Renal cortex interstitium (tissue), 11 donors: ENCODE data around the gene PHF21B. TPM values are rescaled to one million over a fixed set of nuclear protein-coding genes. Genes with fewer than 3 reads are reported as not detected.
"Not testable (repeated sequence)": the region's sequence is repeated elsewhere in the genome, so short reads cannot be mapped to it uniquely, and the experiment has no call there.

Experiments
- DNase-seq, 11 donors: peaks; one replicate each; pipeline ENCODE4 v3.0.0-alpha.2; 2013; ENCODE audit warnings: low read depth in 9 of 11, low spot score in 4 of 11; ENCODE audit errors: extremely low read depth in 1 of 11
- polyA plus RNA-seq, 3 donors: library from polyadenylated mRNA; unstranded; fragments of 120-200 nt; gene quantifications; one replicate each; pipeline ENCODE4 v1.2.1, GENCODE V29; 2013; ENCODE audit not compliant: insufficient read length in 3 of 3

PHF21B gene
- polyA plus RNA-seq, 3 donors, result 4.3 to 7.4 (median 4.5) TPM

- DNase-seq, result no peak
Measured at GRCh38 chr22:44865193-44866057, 144.4 kb downstream of the PHF21B start.

DNA sequence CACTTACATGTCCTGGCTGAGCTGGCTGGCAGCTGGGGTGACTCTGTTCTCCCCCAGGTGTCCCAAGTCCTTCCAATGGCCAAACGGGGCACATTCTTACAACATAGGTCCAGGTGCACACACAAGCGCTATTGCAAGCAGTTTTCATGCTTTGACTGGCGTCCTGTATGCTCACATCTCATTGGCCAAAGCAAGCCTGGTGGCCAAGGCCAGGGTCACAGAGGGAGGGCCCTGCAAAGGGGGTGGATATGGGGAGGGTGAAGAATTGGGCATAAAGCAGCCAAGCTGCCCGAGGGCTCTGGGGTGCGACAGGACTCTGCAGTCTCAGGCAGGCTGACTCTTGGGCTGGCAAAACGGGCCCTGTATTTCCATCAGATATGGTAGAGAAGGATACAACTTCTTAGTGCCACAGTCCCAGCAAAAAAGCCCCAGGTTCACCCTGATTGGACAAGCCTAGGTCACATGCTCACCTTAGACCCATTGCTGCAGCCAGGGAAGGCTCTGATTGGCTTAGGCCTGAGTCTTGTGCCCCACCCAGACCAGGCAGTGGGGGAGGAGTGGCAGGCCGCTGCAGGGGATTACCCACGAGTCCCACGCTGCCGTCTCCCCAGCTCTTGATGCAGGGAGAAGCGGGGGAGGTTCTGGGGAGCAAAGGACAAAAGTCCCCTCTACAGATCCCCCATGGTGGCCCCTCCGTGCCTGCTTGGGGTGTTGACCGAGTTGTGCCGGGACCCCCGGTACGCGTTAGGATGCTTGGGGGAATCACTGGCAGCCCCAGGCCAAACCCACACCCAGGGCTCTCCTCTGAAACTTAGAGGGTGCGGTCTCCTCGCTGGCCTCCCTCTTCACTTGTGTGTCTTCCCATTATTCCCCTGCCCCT lies 146.6 kb downstream of the PHF21B start:
- no peak for DNase-seq

GRCh38 chr22:44862281-44862680 lies 147.5 kb downstream of the PHF21B start:
- no peak for DNase-seq

DNA sequence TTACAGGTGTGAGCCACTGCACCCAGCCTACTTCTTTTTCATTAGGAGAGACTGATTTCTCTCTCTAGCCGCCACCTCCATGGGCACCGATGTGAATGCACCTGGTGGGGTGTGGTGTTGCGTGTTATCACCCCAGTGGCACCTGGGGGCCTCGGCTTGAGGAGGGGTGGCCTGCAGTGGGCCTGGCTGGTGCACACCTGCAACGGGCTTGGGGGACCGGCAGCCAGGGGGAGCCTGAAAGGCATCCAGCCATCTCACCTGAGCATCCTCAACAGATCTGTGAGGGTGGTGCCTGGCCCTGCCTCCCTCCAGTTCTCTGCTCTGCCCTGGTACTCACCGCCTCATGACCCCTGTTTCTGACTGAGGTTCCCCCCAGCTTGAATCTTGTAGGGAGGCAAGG lies 148.6 kb downstream of the PHF21B start:
- no peak for DNase-seq

DNA sequence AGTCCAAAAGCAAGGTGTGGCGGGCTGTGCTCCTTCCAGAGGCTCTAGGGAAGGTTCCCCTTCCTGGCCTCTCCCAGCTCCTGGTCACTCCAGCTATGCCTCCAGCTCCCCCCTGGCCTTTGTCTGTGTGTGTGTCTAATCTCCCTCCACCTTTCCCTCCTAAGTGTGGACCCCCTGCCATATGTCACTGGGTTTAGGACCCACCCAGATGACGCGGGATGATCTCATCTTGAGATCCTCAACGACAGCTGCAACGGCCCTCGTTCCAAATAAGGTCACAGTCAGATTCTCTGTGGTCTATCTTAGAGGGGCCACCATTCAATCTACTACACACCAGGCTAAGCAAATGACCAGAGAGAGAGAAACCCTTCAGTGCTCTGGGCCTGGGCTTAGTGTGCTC lies 149.5 kb downstream of the PHF21B start:
- DNase-seq, result no peak

DNA sequence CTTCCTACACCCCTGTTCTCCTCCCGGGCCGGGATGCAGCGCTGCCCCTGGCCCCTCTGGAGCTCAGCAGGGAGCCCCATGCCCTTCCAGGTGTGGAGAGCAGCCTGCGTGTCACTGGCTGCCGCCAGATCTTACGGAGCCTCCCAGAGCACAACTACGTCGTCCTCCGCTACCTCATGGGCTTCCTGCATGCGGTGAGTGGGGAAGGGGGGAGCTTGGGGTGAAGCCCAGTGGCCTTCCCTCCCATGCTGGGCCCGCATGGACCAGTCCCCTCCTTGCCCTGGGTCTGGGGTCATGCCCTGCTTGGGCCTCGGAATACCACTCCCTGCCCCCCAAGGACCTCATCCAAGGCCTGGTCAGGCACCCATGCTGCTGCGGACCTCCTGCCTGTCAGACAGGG lies 150.2 kb downstream of the PHF21B start:
- no peak for DNase-seq

GRCh38 chr22:44858819-44859218 lies 151.0 kb downstream of the PHF21B start:
- DNase-seq, result not testable (repeated sequence)

DNA sequence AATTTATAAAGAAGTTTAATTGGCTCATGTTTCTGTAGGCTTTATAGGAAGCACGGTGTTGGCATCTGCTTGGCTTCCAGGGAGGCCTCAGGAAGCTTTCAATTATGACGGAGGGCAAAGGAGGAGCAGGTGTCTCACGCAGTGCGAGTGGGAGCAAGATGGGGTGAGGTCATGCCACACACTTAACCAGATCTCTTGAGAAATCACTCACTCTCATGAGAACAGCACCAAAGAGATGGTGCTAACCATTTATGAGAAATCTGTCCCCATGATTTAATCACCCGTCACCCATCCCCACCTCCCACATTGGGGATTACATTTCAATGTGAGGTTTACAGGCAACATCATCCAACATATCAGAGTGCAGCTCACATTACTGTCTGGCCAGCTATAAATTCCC lies 153.9 kb downstream of the PHF21B start:
- no peak for DNase-seq

DNA sequence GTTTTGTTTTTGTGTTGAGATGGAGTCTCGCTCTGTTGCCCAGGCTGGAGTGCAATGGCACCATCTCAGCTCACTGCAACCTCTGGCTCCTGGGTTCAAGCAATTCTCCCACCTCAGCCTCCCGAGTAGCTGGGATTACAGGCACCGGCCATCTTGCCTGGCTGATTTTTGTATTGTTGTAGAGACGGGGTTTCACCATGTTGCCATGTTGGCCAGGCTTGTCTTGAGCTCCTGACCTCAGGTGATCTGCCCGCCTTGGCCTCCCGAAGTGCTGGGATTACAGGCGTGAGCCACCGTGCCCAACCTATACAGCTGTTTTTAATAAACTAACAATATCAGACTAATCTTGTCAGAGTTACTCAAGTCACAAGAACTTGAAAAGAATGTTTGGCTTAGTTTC lies 155.2 kb downstream of the PHF21B start:
- DNase-seq, result not testable (repeated sequence)

GRCh38 chr22:44850946-44851345 lies 158.9 kb downstream of the PHF21B start:
- DNase-seq, result no peak

- DNase-seq, result no peak
Measured at GRCh38 chr22:44848791-44849420, 160.9 kb downstream of the PHF21B start.

DNA sequence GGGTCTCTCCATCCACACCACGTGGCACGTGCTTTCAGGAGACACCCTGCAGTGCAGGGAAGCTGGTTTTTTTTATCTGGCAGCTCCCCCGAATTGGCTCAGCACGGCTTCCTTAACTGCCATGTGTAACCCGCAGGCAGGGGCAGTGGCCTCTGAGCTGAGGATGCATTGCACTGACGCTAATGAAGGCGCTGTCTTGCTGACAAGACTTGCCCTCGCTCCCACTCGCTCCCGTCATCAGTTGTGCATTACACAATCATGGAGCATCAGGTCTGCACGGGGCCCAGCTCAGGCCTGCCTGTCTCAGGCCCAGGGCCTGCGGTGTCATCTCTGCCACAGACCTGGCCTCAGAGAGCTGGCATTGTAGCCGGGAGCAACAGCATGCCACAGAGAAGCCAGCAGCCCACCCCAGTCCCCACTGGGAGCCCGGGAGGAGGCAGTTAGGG lies 161.5 kb downstream of the PHF21B start:
- no peak for DNase-seq

DNA sequence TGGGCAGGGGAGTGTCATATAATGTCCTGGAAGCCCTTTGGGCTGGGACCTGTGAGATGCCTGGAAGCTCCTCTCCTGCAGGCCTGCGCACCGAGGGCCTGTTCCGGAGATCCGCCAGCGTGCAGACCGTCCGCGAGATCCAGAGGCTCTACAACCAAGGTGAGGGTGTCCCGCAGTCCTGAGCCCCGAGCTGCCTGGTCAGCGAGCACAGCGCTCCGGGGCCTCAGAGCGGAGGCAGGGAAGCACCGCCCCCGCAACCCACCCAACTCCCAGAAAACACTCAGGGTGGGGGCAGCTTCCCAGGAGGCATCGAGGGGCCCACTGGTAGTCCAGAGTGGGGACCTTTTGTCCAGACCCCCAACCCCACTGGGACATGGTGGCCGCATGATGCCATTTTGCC lies 161.9 kb downstream of the PHF21B start:
- DNase-seq, result no peak

DNA sequence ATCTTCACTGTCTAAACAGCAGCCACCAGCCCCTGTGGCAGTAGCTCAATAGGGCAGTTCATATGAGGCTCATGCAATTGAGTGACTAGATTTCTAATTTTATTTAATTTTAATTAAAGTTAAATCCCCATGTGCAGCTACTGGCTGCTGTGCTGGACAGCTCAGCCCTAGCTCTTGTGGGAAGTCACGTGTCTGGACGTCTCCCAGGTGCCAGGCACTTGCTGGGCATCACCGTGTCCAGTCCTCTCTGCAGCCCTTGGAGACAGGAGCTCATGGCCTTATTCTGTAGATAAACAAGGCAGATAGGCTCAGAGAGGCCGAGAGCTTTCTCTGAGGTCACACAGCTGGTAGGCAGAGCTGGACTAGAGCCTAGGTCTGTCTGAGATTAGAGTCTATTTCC lies 162.4 kb downstream of the PHF21B start:
- DNase-seq, result no peak

GRCh38 chr22:44846726-44847275 lies 163.0 kb downstream of the PHF21B start:
- DNase-seq, result no peak

GRCh38 chr22:44845796-44846720 lies 163.7 kb downstream of the PHF21B start:
- DNase-seq, result no peak

- no peak for DNase-seq
Measured at GRCh38 chr22:44845191-44845590, 164.6 kb downstream of the PHF21B start.

GRCh38 chr22:44842417-44842816 lies 167.4 kb downstream of the PHF21B start:
- DNase-seq, result no peak
